BLaER1 (cell line): ENCODE results near the gene LRRC23.

Experiments used
- H3K27ac ChIP-seq: shearing (Covaris generic); formaldehyde crosslinking; 2 replicates; pipeline ENCODE4 v1.8.1; 2022
- H3K27me3 ChIP-seq: shearing (Covaris generic); formaldehyde crosslinking; 2 replicates; pipeline ENCODE4 v1.8.1; 2022
- H3K36me3 ChIP-seq: shearing (Covaris generic); formaldehyde crosslinking; 2 replicates; pipeline ENCODE4 v1.8.1; 2022
- H3K4me1 ChIP-seq: shearing (Covaris generic); formaldehyde crosslinking; 2 replicates; pipeline ENCODE4 v1.8.1; 2022
- H3K4me2 ChIP-seq: shearing (Covaris generic); formaldehyde crosslinking; 2 replicates; pipeline ENCODE4 v1.8.1; 2022
- H3K4me3 ChIP-seq: shearing (Covaris generic); formaldehyde crosslinking; 2 replicates; pipeline ENCODE4 v1.8.1; 2022
- H3K9ac ChIP-seq: shearing (Covaris generic); formaldehyde crosslinking; 2 replicates; pipeline ENCODE4 v1.8.1; 2022
- H3K9me3 ChIP-seq: shearing (Covaris generic); formaldehyde crosslinking; 2 replicates; pipeline ENCODE4 v1.8.1; 2022
- H4K20me1 ChIP-seq: shearing (Covaris generic); formaldehyde crosslinking; 2 replicates; pipeline ENCODE4 v1.8.1; 2022
- Cebpa-rat ChIP-seq: shearing (Covaris generic); IDR thresholded peaks from 2 replicates; pipeline ENCODE4 v1.8.1; 2022

Gene LRRC23

GRCh38 chr12:6954316-6955107 lies 49.9 kb downstream of the LRRC23 start:
- Histone ChIP-seq H3K36me3 (peaks cover 42% of the 10 kb centered on the region), H3K4me2 (peak overlapping the region; percentile 91), H3K27ac (peak overlapping the region; percentile 91), H3K4me1 (peaks cover 83% of the 10 kb centered on the region), H4K20me1 (no peaks in the 10 kb centered on the region), H3K9ac (peak overlapping the region; percentile 93), H3K27me3 (no peaks in the 10 kb centered on the region), H3K4me3 (peak overlapping the region; percentile 91), H3K9me3 (no peaks in the 10 kb centered on the region)
- no peak for TF ChIP-seq Cebpa-rat

- no peak for TF ChIP-seq Cebpa-rat
- no peaks in the 10 kb centered on the region for H3K27me3 ChIP-seq
- H4K20me1 ChIP-seq, result no peaks in the 10 kb centered on the region
- H3K9ac ChIP-seq, result peak overlapping the region; percentile 93
- peaks cover 46% of the 10 kb centered on the region for H3K36me3 ChIP-seq
- no peaks in the 10 kb centered on the region for H3K9me3 ChIP-seq
- peaks cover 83% of the 10 kb centered on the region for H3K4me1 ChIP-seq
- H3K4me2 ChIP-seq, result peak overlapping the region; percentile 91
- H3K4me3 ChIP-seq, result peak overlapping the region; percentile 91
- peak overlapping the region; percentile 91 for H3K27ac ChIP-seq
These were observed 50.7 kb downstream of the LRRC23 start for GRCh38 chr12:6955108-6956020.

GRCh38 chr12:6956021-6956727 lies 51.6 kb downstream of the LRRC23 start:
- H3K27ac ChIP-seq, result peak overlapping the region; percentile 91

GRCh38 chr12:6957151-6957701 lies 52.6 kb downstream of the LRRC23 start:
- Histone ChIP-seq H3K27me3 (no peaks in the 10 kb centered on the region), H3K4me2 (peak overlapping the region; percentile 91), H4K20me1 (no peaks in the 10 kb centered on the region), H3K4me3 (0 out of 2 replicates have a peak overlapping the region, but pooled peaks have one; percentile 91), H3K27ac (peak overlapping the region; percentile 91), H3K36me3 (peaks cover 57% of the 10 kb centered on the region), H3K9me3 (no peaks in the 10 kb centered on the region), H3K9ac (peak overlapping the region; percentile 93), H3K4me1 (peaks cover 95% of the 10 kb centered on the region)
- TF ChIP-seq Cebpa-rat, result no peak

More at GRCh38 chr12:6956021-6956727, 51.6 kb downstream of the LRRC23 start:
- peak overlapping the region; percentile 91 for H3K4me3 ChIP-seq
- H3K4me1 ChIP-seq, result peaks cover 84% of the 10 kb centered on the region
- no peaks in the 10 kb centered on the region for H3K27me3 ChIP-seq
- H3K9me3 ChIP-seq, result no peaks in the 10 kb centered on the region
- peaks cover 54% of the 10 kb centered on the region for H3K36me3 ChIP-seq
- H4K20me1 ChIP-seq, result no peaks in the 10 kb centered on the region
- peak overlapping the region; percentile 91 for H3K4me2 ChIP-seq
- peak overlapping the region; percentile 93 for H3K9ac ChIP-seq
- TF ChIP-seq Cebpa-rat, result no peak

- Histone ChIP-seq H3K9ac (peak overlapping the region; percentile 93), H3K4me3 (peak overlapping the region; percentile 58), H3K4me2 (peak overlapping the region; percentile 91), H3K9me3 (no peaks in the 10 kb centered on the region), H3K27ac (peak overlapping the region; percentile 91), H3K36me3 (peaks cover 57% of the 10 kb centered on the region), H4K20me1 (no peaks in the 10 kb centered on the region), H3K4me1 (peaks cover 95% of the 10 kb centered on the region), H3K27me3 (no peaks in the 10 kb centered on the region)
- no peak for TF ChIP-seq Cebpa-rat
These were observed 53.4 kb downstream of the LRRC23 start for GRCh38 chr12:6957741-6958608.

GRCh38 chr12:6958609-6959057 lies 54.0 kb downstream of the LRRC23 start:
- H3K9me3 ChIP-seq, result no peaks in the 10 kb centered on the region
- H3K4me2 ChIP-seq, result peak overlapping the region; percentile 91
- H3K27ac ChIP-seq, result peak overlapping the region; percentile 91
- peak overlapping the region; percentile 58 for H3K4me3 ChIP-seq
- H3K27me3 ChIP-seq, result no peaks in the 10 kb centered on the region
- no peaks in the 10 kb centered on the region for H4K20me1 ChIP-seq
- peaks cover 57% of the 10 kb centered on the region for H3K36me3 ChIP-seq
- no peak for TF ChIP-seq Cebpa-rat
- H3K4me1 ChIP-seq, result peaks cover 95% of the 10 kb centered on the region
- H3K9ac ChIP-seq, result peak overlapping the region; percentile 93

- Histone ChIP-seq H3K4me1 (peaks cover 97% of the 10 kb centered on the region), H3K4me2 (peak overlapping the region; percentile 91)
- no peak for TF ChIP-seq Cebpa-rat
These were observed 54.6 kb downstream of the LRRC23 start for GRCh38 chr12:6959058-6959804.

More at GRCh38 chr12:6959058-6959804, 54.6 kb downstream of the LRRC23 start:
- H3K27me3 ChIP-seq, result no peaks in the 10 kb centered on the region
- H3K9me3 ChIP-seq, result no peaks in the 10 kb centered on the region
- H3K27ac ChIP-seq, result peak overlapping the region; percentile 91
- peak overlapping the region; percentile 93 for H3K9ac ChIP-seq
- peak overlapping the region; percentile 58 for H3K4me3 ChIP-seq
- peaks cover 60% of the 10 kb centered on the region for H3K36me3 ChIP-seq
- H4K20me1 ChIP-seq, result no peaks in the 10 kb centered on the region
